ENCODE measurements around the gene CLK2.

DNA sequence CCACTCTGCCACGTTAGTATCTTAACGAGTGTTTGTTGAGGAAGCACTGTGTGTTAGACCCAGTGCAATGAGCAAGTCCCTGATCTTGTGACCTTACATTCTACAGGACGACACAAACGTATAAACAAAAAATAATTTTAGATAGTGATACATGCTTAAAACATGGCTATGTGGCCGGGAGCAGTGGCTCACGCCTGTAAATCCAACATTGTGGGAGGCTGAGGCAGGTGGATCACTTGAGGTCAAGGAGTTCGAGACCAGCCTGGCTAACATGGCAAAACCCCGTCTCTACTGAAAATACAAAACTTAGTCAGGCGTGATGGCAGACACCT lies 45.2 kb downstream of the CLK2 start:
- TF ChIP-seq CTCF (IDR thresholded peaks at IDR 0.05) (no peak), POLR2A (IDR thresholded peaks at IDR 0.05) (no peak)

All from body of pancreas (tissue), 4 donors.